ENCODE measurements around the gene NALCN.
"Not testable (repeated sequence)": the region's sequence is repeated elsewhere in the genome, so short reads cannot be mapped to it uniquely, and the experiment has no call there.

NALCN gene

DNA sequence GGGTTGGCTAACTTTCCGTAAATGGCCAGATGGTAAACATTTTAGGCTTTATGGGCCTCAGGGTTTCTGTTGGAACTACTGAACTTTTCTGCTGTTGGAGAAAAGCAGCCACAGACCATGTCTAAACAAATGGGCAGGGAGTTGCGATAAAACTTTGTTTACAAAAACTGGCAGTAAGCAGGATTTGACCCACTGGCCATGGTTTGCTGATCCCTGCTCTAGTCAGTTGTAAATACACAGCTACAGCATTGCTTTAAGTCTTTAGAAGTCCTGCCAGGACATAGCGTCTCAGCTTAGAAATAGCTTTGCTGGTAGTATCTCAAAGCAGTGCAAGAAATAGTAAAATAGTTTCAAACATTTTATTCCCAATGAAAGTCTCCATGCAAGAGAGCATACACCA is 88.4 kb downstream of the NALCN start:
- H3K4me1 ChIP-seq (ENCODE audit: control insufficient read depth, low read depth, low read length): no peaks in the 10 kb centered on the region
- no peak overlapping the region for H3K27ac ChIP-seq (ENCODE audit: low read length)
- H3K27me3 ChIP-seq (ENCODE audit: control insufficient read depth, insufficient read depth, low read length): no peaks in the 10 kb centered on the region
- H3K36me3 ChIP-seq (ENCODE audit: control insufficient read depth, low read depth, low read length): no peaks in the 10 kb centered on the region
- H3K9ac ChIP-seq (ENCODE audit: low read length): no peak overlapping the region
- H3K9me3 ChIP-seq (ENCODE audit: control insufficient read depth, low read depth, low read length): no peaks in the 10 kb centered on the region
- H3K4me3 ChIP-seq (ENCODE audit: low read length): no peak overlapping the region

- Histone ChIP-seq H3K36me3 (ENCODE audit: control insufficient read depth, low read depth, low read length) (no peaks in the 10 kb centered on the region), H3K9me3 (ENCODE audit: control insufficient read depth, low read depth, low read length) (no peaks in the 10 kb centered on the region), H3K9ac (ENCODE audit: low read length) (no peak overlapping the region), H3K4me1 (ENCODE audit: control insufficient read depth, low read depth, low read length) (no peaks in the 10 kb centered on the region), H3K4me3 (ENCODE audit: low read length) (no peak overlapping the region), H3K27me3 (ENCODE audit: control insufficient read depth, insufficient read depth, low read length) (no peaks in the 10 kb centered on the region), H3K27ac (ENCODE audit: low read length) (no peak overlapping the region)
These were observed 89.6 kb downstream of the NALCN start for GRCh38 chr13:101326710-101327109.

GRCh38 chr13:101325423-101325822 is 90.9 kb downstream of the NALCN start:
- no peak overlapping the region for H3K4me3 ChIP-seq (ENCODE audit: low read length)
- no peak overlapping the region for H3K27ac ChIP-seq (ENCODE audit: low read length)
- no peaks in the 10 kb centered on the region for H3K27me3 ChIP-seq (ENCODE audit: control insufficient read depth, insufficient read depth, low read length)

GRCh38 chr13:101323601-101324000 is 92.7 kb downstream of the NALCN start:
- Histone ChIP-seq H3K4me3 (ENCODE audit: low read length) (no peak overlapping the region), H3K27me3 (ENCODE audit: control insufficient read depth, insufficient read depth, low read length) (no peaks in the 10 kb centered on the region), H3K9ac (ENCODE audit: low read length) (no peak overlapping the region), H3K4me1 (ENCODE audit: control insufficient read depth, low read depth, low read length) (no peaks in the 10 kb centered on the region), H3K9me3 (ENCODE audit: control insufficient read depth, low read depth, low read length) (no peaks in the 10 kb centered on the region), H3K36me3 (ENCODE audit: control insufficient read depth, low read depth, low read length) (no peaks in the 10 kb centered on the region), H3K27ac (ENCODE audit: low read length) (no peak overlapping the region)

More at GRCh38 chr13:101325423-101325822, 90.9 kb downstream of the NALCN start:
- no peaks in the 10 kb centered on the region for H3K4me1 ChIP-seq (ENCODE audit: control insufficient read depth, low read depth, low read length)
- no peaks in the 10 kb centered on the region for H3K9me3 ChIP-seq (ENCODE audit: control insufficient read depth, low read depth, low read length)
- H3K36me3 ChIP-seq (ENCODE audit: control insufficient read depth, low read depth, low read length): no peaks in the 10 kb centered on the region
- H3K9ac ChIP-seq (ENCODE audit: low read length): no peak overlapping the region

DNA sequence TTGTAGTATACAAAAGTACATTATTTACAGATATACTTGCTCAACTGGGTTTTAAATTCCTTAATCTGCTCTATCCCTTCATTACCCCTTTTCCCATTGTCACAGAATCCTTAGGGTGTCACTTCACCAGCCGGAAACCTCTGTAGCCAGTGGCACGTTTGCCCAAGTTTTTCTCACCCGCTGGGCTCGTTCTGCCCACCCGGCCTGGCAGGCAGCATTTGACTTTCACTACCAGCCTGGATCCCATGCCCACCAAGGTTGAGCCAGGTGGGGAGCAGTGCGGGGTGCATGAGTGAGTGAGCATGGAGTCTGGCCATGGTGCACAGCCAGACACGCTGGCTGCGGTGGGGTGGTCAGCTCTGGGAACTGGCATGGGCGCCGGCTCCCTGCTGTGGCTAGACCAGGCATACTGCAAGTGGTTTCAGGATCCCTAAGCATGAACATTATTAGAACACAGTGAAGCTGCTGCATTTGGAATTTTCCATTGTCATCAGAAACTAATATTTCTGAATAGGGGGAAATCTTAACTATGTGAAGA is 98.3 kb downstream of the NALCN start:
- Histone ChIP-seq H3K9me3 (ENCODE audit: control insufficient read depth, low read depth, low read length) (no peaks in the 10 kb centered on the region), H3K36me3 (ENCODE audit: control insufficient read depth, low read depth, low read length) (no peaks in the 10 kb centered on the region), H3K9ac (ENCODE audit: low read length) (no peak overlapping the region), H3K27ac (ENCODE audit: low read length) (no peak overlapping the region), H3K4me1 (ENCODE audit: control insufficient read depth, low read depth, low read length) (no peaks in the 10 kb centered on the region), H3K27me3 (ENCODE audit: control insufficient read depth, insufficient read depth, low read length) (no peaks in the 10 kb centered on the region), H3K4me3 (ENCODE audit: low read length) (no peak overlapping the region)

DNA sequence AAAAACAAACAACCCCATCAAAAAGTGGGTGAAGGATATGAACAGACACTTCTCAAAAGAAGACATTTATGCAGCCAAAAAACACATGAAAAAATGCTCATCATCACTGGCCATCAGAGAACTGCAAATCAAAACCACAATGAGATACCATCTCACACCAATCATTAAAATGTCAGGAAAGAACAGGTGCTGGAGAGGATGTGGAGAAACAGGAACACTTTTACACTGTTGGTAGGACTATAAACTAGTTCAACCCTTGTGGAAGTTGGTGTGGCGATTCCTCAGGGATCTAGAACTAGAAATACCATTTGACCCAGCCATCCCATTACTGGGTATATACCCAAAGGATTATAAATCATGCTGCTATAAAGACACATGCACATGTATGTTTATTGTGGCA is 102.8 kb downstream of the NALCN start:
- not testable (repeated sequence) for H3K27me3 ChIP-seq (ENCODE audit: control insufficient read depth, insufficient read depth, low read length); H3K36me3 ChIP-seq (ENCODE audit: control insufficient read depth, low read depth, low read length); H3K4me3 ChIP-seq (ENCODE audit: low read length); H3K27ac ChIP-seq (ENCODE audit: low read length); H3K9me3 ChIP-seq (ENCODE audit: control insufficient read depth, low read depth, low read length); H3K9ac ChIP-seq (ENCODE audit: low read length); H3K4me1 ChIP-seq (ENCODE audit: control insufficient read depth, low read depth, low read length)

- Histone ChIP-seq H3K36me3 (ENCODE audit: control insufficient read depth, low read depth, low read length) (no peaks in the 10 kb centered on the region), H3K27me3 (ENCODE audit: control insufficient read depth, insufficient read depth, low read length) (no peaks in the 10 kb centered on the region), H3K9me3 (ENCODE audit: control insufficient read depth, low read depth, low read length) (no peaks in the 10 kb centered on the region), H3K4me3 (ENCODE audit: low read length) (no peak overlapping the region), H3K27ac (ENCODE audit: low read length) (no peak overlapping the region), H3K9ac (ENCODE audit: low read length) (no peak overlapping the region), H3K4me1 (ENCODE audit: control insufficient read depth, low read depth, low read length) (no peaks in the 10 kb centered on the region)
These were observed 107.2 kb downstream of the NALCN start for GRCh38 chr13:101309014-101309619.

- Histone ChIP-seq H3K9me3 (ENCODE audit: control insufficient read depth, low read depth, low read length) (no peaks in the 10 kb centered on the region), H3K4me3 (ENCODE audit: low read length) (no peak overlapping the region), H3K4me1 (ENCODE audit: control insufficient read depth, low read depth, low read length) (no peaks in the 10 kb centered on the region), H3K27ac (ENCODE audit: low read length) (no peak overlapping the region), H3K36me3 (ENCODE audit: control insufficient read depth, low read depth, low read length) (no peaks in the 10 kb centered on the region), H3K27me3 (ENCODE audit: control insufficient read depth, insufficient read depth, low read length) (no peaks in the 10 kb centered on the region), H3K9ac (ENCODE audit: low read length) (no peak overlapping the region)
These were observed 107.9 kb downstream of the NALCN start for GRCh38 chr13:101308247-101309013.

GRCh38 chr13:101307181-101307701 is 109.1 kb downstream of the NALCN start:
- Histone ChIP-seq H3K4me1 (ENCODE audit: control insufficient read depth, low read depth, low read length) (no peaks in the 10 kb centered on the region), H3K9ac (ENCODE audit: low read length) (no peak overlapping the region), H3K4me3 (ENCODE audit: low read length) (no peak overlapping the region), H3K27ac (ENCODE audit: low read length) (no peak overlapping the region), H3K27me3 (ENCODE audit: control insufficient read depth, insufficient read depth, low read length) (no peaks in the 10 kb centered on the region), H3K36me3 (ENCODE audit: control insufficient read depth, low read depth, low read length) (no peaks in the 10 kb centered on the region), H3K9me3 (ENCODE audit: control insufficient read depth, low read depth, low read length) (no peaks in the 10 kb centered on the region)

DNA sequence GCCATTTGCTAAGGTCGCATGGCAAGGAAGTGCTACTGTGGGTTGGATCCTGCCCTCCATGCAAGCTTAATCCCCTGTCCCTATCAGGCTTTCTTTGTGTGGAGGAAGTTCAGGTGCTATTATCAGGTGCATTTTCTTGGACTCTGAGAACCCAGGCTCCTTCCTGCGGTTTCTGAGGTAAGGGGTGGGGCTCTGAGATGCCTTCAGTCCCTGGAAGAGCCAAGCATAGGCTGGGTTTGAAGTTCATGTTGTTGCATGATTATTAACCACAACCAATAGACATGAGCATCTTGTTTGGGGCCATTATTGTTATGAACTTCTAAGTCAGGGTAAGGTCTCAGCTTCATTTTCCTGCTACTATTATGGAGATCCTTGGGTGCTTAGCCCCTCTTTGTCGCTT is 109.5 kb downstream of the NALCN start:
- Histone ChIP-seq H3K27ac (ENCODE audit: low read length) (no peak overlapping the region), H3K36me3 (ENCODE audit: control insufficient read depth, low read depth, low read length) (no peaks in the 10 kb centered on the region), H3K27me3 (ENCODE audit: control insufficient read depth, insufficient read depth, low read length) (no peaks in the 10 kb centered on the region), H3K4me1 (ENCODE audit: control insufficient read depth, low read depth, low read length) (no peaks in the 10 kb centered on the region), H3K4me3 (ENCODE audit: low read length) (no peak overlapping the region), H3K9ac (ENCODE audit: low read length) (no peak overlapping the region), H3K9me3 (ENCODE audit: control insufficient read depth, low read depth, low read length) (no peaks in the 10 kb centered on the region)

DNA sequence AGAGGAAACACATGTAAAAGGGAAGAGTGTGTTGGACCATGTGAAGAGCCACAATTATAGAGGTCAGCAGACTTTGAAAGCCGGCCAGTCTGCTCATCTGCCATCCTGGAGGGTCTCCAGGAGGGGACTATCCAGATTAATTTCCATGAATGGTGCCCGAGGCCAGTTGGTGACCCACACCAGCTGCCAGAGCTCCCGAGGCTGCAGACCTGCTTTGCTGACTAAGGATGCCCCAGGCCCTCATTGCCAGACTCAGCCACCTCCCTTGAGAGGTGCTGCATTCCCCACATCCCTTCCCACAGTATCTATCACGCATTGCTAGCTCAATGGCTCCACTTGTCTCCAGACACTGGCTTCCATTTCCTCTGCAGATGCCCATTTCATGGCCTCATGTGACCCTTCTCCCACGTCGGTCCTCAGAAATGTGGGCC is 110.3 kb downstream of the NALCN start:
- Histone ChIP-seq H3K27ac (ENCODE audit: low read length) (no peak overlapping the region), H3K9ac (ENCODE audit: low read length) (no peak overlapping the region), H3K36me3 (ENCODE audit: control insufficient read depth, low read depth, low read length) (no peaks in the 10 kb centered on the region), H3K4me1 (ENCODE audit: control insufficient read depth, low read depth, low read length) (no peaks in the 10 kb centered on the region), H3K27me3 (ENCODE audit: control insufficient read depth, insufficient read depth, low read length) (no peaks in the 10 kb centered on the region), H3K4me3 (ENCODE audit: low read length) (no peak overlapping the region), H3K9me3 (ENCODE audit: control insufficient read depth, low read depth, low read length) (no peaks in the 10 kb centered on the region)

All from iPS-18a (cell line).